GM21576 (cell line): ENCODE data around the gene CYP2D6.
"Not testable (repeated sequence)": the region's sequence is repeated elsewhere in the genome, so short reads cannot be mapped to it uniquely, and the experiment has no call there.

Source experiments
- ATAC-seq: cut with Tn5 transposase; IDR thresholded peaks from one replicate; pipeline ENCODE4 v1.9.1; 2021; ENCODE audit warnings: mild to moderate bottlenecking, moderate library complexity; ENCODE audit not compliant: unreplicated experiment

Gene CYP2D6

GRCh38 chr22:42158456-42159132 is 28.0 kb upstream of the CYP2D6 start:
- ATAC-seq, result no peak

GRCh38 chr22:42156598-42156997 is 26.0 kb upstream of the CYP2D6 start:
- no peak for ATAC-seq

GRCh38 chr22:42156121-42156520 is 25.5 kb upstream of the CYP2D6 start:
- ATAC-seq, result no peak

- ATAC-seq, result no peak
Observed at GRCh38 chr22:42155053-42155543, 24.5 kb upstream of the CYP2D6 start.

- ATAC-seq, result no peak
Observed at GRCh38 chr22:42154293-42155052, 23.9 kb upstream of the CYP2D6 start.

- no peak for ATAC-seq
Observed at GRCh38 chr22:42152661-42153270, 22.2 kb upstream of the CYP2D6 start.

- no peak for ATAC-seq
Observed at GRCh38 chr22:42151924-42152635, 21.5 kb upstream of the CYP2D6 start.

- no peak for ATAC-seq
Observed at GRCh38 chr22:42150727-42151590, 20.3 kb upstream of the CYP2D6 start.

GRCh38 chr22:42149798-42150197 is 19.2 kb upstream of the CYP2D6 start:
- not testable (repeated sequence) for ATAC-seq

GRCh38 chr22:42145175-42145574 is 14.6 kb upstream of the CYP2D6 start:
- no peak for ATAC-seq

GRCh38 chr22:42143859-42144822 is 13.5 kb upstream of the CYP2D6 start:
- ATAC-seq, result not testable (repeated sequence)

- no peak for ATAC-seq
Observed at GRCh38 chr22:42142771-42143461, 12.3 kb upstream of the CYP2D6 start.

- ATAC-seq, result not testable (repeated sequence)
Observed at GRCh38 chr22:42141307-42142057, 10.9 kb upstream of the CYP2D6 start.

GRCh38 chr22:42140153-42140552 is 9.5 kb upstream of the CYP2D6 start:
- ATAC-seq, result not testable (repeated sequence)

GRCh38 chr22:42139508-42139907 is 8.9 kb upstream of the CYP2D6 start:
- ATAC-seq, result not testable (repeated sequence)

- no peak for ATAC-seq
Observed at GRCh38 chr22:42138972-42139371, 8.4 kb upstream of the CYP2D6 start.

- no peak for ATAC-seq
Observed at GRCh38 chr22:42138122-42138770, 7.6 kb upstream of the CYP2D6 start.
